ENCODE results near the gene CAMK2B.

Gene CAMK2B

DNA sequence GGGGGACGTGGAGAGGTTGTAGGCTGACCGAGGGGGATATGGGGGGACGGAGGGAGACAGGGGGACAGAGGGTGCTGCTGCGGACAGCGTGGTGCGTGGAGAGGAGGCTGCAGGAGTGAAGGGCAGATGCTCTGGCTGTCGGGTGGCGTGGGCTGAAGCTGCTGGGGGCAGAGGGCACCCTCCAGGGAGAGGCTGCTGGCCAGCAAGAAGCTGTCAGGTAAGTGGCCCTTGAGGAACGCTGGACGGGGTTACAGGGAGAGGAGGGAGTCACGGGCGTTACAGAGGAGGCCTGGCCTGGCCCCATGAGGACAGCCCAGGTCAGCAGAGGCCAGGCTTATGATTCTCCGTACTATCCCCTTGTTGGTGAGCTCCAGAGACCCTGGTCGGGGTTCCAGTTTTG lies 97.5 kb downstream of the CAMK2B start:
- no peak for DNase-seq

DNA sequence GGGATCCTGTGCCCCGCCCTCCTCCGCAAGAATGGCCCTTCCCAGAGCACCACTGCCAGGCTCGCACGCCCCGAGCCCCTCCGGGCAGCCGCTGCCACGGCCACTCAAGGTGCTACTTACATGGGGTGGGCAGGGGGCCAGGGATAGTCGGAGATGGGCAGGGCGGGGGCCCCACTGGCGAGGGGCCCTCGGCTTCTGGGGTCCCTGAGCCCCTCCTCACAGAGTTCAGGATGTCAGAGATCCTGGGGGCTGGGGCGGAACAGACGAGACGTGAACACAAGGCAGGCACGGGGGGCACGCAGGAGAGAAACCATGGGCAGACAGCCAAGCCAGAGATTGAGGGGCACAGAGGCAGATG lies 99.0 kb downstream of the CAMK2B start:
- no peak for DNase-seq

DNA sequence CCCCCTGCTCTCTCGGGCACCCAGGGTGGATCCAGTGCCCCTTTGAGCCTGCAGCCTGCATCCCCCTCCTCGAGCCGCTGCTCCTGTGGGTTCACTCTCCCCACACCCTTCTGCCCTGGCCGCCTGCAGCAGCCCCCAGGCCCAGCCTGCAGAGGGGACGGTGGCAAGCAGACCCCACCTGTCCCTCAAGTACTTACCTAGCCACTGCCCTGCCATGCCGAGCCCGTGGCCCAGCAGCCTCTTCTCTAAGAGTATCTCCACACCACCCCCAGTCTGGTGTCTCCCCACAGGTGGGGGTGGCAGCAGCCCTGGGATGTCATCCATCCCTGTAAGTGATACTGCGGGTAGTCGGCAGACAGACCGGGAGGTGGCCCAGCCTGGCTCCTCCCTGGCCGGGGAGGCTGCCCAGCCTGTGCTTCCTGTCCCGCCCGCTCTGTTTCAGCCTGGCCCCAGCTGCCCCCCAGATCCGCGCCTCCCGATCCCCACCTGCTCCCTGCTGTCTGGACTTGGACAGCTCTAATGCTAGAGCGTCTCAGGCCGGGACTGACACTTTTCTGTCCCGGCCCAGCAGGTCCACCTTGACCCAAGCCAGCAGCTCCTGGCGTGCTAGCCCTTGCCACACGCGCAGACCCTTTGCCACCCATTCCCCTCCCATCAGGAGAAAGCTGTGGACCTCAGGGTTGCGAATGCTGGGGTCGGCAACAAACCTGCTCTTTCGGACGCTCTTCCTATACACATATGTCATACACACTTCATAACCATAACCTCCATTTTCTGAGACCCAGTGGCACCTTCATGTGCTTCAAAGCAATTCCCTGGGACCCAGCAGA lies 99.6 kb downstream of the CAMK2B start:
- no peak for DNase-seq

DNA sequence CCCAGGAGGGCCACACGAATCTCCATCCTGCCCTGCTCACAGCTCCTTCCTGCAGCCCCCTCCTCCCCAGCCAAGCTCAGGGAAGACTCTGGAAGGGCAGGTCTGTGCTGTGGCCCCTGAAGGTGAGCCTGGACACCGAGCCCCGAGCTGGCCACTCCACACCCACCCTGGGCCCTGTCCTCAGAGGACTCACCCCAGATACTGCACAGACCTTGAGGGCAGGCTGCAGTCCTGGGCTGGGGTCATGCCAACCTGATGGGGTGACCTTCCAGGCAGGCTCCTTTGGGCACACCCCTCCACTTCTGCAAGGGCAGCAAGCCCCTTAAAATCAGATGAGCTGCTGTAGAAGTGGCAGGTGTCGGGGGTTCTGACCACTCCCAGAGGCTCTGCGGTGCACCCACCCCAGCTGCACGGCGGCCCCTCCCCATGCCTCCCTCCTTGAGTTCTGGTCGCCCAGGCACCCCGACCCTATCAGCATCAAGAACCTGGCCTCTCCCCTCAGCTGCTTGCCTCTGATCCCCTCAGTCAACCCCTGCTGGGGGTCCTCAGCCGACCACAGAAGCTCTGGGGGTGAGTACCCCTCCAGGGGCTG lies 100.3 kb downstream of the CAMK2B start:
- DNase-seq, result no peak

DNA sequence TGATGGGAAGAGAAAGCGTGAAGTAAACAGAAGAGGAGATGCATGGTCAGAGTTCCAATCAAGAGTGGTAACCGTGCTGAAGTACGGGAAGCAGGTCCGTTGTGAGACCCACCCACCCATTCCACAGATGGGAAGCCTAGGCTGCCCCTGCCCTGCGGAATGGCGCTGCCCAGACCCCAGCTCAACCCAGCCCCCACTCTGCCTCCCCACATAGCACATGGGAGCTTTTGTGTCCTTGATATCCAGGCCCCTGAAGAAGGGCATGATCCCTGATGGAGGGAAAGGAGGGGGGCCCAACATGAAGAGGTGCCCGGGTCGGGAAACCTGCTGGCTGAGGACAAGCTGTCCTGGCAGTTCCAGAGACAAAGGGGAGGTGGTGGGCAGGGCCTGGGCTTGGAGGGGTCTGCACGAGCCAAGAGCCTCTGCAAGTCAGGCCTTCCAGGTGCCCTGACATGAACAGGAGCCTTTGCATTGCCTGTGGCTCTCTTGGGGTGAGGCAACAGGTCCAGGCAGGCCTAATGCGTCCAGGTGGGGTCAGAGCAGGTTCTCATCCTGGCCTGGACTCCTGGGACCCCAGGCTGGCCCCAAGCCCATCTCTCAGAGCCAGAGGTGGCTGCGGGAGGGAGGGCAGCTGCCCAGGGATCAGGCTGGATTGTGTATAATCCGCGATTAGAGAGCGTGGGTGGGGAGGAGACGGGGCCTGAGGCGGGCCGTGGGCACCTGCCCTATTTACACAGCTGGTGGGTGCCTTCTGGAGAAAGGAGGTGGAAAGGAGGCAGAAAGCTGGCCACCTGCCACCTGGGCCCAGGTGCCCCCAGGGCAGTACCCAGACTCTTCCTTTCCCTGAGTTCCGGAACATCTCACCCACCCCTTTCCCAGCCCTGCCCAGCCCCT lies 101.1 kb downstream of the CAMK2B start:
- no peak for DNase-seq

DNA sequence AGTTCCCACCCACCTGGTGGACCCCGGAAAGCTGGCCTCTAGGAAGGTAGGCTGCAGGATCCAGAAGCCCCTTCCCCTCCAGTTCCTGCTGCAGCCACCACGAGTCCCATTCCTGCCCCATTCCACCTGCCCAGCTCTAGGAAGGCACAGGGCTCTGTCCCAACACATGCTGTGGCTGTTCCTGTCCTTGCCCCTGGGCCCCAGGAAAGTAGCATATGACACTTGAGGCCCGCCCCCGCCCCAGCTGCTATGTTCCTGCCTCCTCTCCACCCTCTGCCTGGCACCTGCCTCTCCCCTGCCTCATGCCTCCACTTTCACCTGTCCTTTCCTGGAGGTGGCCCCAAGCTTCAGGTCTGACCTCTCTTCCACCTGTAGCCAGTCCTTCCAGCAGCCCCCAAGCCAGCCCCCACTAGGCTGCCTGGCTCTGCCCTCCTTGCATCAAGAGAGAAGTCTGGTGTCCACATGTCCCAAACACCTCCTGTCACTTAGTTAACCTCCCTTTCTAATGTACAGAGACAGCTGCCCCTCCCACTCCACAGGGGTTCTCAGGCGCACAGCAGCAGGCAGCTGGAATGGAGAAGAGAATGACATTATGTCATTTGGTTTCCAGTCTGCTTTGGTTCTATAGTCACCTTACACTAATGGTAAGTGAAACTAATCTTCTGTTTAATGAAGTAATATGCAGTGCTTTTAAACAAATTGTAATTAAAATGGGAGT lies 101.9 kb downstream of the CAMK2B start:
- no peak for DNase-seq

DNA sequence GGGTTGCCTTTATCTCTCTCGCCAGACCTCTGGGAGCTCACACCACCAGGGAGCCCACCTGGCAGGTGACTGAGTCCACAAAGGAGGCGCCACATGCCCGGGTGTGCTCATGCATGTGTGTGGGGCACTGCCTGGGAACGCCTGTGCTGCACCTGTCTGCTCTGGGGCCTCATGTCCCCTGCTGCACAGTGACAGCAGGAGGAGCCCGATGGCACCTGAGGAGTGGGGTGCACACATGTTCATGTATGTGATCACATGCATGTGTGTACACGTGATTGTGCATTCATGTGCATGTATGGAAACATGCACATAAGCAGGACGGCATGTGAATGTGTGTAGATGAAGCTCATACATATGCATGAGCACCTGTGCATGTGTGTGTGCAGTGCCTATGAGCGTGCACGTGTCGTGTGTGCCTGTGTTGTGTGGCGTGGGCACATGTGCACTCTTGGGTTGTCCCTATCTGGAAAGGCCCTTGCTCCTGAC lies 102.6 kb downstream of the CAMK2B start:
- DNase-seq, result no peak

DNA sequence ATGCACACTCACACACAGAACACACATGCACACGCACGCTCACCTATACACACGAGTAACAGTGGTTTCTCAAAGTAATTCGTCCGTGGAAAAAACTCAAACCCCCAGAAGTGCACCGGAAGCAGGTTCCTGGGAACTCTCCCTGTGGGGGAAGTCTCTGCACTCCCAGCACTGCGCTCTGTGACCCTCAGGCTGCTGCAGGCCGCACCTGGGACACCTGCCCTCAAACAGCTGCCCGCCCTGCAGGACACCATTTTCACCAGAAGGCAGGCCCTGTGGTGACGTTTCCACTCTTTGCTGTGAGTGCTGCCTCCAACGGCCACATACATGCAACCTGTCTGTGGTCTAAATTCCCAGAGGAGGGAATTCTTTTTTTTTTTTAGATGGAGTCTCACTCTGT lies 103.3 kb downstream of the CAMK2B start:
- DNase-seq, result no peak

DNA sequence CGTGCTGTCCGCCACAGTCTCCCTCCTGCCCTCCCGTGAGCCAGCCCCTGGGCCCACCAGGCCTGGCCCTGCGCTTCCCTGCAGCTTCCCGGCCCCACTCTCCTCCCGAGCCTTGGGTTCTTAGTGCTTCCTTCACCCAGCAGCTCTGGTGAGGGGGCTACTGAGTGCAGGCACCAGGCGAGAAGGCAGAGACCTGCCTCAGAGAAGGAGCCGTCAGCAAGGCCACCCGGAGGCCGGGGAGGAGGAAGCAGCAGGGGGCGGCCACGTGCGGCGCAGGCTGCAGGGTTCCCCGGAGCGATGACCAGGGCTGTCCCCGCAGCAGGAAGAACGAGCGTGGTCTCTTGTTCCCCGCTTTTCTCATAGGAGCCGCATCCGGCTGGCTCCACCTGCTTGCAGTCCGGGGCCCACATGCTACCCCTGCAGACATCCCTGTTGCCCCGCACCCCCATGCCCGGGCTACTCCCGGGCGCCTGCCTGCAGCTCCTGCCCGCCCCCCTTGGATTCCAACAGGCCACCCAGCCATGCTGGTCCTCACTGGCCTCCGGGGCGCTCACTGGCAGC lies 104.1 kb downstream of the CAMK2B start:
- no peak for DNase-seq

DNA sequence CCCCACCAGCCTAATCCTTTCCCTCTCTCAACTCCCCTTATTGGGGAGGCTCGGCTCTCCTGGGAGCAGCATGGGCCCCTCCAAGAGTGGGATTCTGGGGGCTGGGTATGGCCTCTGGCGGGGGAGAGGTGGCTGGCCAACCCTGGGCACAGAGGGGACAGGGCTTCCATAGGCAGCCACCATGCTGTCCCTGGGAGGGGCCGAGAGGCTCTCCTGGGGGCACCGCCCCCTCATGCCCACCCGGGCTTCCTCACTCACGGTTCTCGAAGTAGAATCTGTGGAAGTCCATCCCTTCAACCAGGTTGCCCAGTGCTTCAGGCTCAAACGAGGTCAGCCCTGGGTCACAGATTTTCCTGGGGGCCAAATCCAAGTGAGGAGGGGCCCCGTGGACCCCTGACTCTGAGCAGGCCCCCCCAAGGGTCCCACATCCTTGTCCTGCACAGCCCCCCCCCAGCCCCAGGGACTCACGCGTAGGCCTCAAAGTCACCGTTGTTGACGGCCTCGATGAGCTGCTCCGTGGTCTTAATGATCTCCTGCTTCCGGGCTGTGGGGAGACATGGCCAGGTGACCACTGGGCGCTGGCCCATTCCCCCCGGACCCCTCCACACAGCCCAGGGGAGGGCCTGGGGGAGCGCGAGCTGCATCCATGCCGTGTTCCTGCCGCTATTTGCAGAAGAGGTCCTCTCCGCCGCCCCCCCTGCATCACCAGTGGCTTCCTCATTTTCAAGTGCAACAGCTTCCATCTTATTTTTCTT lies 104.9 kb downstream of the CAMK2B start:
- no peak for DNase-seq

DNA sequence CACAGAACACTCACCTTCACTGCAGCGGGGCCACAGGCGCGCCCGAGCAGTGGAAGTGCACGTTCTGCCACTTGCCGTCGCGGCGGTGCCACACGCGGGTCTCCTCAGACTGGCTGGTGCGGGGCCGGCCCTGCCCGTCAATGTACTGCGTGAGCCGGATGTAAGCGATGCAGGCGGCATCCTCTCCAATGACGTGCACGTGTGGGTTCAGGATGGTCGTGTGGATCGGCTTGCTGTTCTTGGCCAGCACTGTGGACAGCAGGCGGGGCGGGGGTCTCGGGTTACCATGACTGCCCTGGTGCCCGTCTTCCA lies 105.4 kb downstream of the CAMK2B start:
- DNase-seq, result no peak

DNA sequence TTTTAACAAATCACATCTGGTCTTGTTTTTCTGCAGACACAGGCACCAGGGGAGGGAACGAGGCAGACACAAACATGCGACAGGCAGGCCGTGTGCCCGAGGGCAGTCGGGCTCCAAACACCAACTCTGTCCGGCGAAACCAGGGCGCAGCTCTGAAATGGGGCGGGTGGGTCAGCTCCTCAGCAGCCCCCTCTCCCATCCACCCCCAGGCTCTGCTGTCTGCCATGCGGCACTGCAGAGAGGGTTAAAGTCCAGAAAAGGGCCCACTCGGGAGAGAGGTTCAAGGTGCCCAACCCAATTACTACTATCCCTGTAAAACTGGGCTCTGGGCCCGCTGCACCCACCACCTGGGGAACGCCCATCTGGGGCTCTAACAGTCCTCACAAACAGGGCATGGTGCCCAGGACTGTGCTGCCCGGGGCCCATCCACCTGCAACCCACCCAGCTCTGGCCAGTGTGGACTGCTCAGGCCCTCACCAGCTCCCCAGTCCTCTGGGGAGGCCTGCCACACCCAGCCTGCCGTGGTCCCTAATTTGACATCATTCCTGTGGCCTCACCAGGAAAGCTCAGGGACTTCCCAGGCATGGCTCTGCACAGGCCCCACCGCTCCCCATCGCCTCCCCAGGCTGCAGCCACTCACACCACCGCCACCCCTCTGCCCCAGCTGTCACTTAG lies 105.9 kb downstream of the CAMK2B start:
- no peak for DNase-seq

DNA sequence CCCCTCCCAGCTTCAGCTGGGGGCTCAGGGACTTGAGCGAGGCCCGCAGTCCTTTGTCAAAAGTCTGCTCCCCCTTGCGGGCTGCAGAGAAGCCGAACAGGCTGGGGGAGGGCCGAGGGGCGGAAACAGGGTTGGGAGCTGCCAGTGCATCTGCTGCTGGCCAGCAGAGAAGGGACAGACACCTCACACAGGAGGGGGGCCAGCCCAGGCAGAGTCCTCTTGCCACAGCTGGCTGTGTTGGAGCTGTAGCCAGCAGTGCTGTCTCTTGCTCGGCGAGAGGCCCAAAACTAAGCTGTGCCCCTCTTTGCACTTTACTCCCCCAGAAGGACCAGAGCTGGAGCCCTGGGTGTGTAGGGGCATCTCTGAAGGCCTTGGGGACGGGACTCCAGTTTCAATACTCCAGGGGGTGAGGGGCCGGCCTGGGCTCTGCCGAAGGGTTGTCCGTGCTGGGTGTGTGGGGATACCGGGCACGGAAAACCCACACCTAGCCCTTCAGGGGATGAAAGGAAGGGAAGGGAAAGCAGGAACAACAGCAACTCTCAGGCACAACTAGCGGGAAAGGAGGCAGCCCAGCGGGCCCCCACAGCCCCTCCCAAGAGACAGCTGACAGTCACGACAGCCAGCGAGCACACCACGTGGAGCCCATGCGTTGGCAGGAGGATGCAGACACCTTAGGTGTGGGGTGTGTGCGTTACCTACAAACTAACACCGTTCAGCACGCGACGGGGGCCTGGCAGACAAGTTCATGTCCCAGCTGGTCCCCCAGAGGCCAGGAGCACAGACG lies 106.8 kb downstream of the CAMK2B start:
- no peak for DNase-seq

DNA sequence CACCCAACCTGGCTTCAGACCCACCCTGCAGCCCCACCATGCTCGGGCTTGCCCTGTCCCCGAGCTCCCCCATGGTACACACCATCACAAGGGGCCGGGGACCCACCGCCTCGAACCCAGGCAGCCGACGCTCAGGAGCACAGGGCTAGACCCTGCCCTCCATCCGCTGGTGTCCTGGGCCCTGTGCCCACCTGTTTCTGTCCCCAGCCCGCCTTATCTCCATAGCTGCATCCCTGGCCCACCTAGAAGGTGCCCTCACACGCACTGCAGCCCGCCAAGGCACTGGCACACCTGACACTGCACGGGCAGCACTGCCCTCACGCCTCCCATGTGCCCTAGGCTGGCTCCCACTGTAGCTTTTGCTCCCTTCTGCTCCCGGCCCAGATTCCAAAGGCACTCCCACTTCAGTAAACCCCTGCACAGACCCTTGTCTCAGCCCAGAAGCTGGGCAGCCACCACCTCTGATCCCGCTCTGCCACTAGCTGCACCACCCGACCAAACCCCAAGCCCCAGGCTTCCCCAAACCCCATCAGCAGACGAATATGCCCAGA lies 107.5 kb downstream of the CAMK2B start:
- DNase-seq, result no peak

DNA sequence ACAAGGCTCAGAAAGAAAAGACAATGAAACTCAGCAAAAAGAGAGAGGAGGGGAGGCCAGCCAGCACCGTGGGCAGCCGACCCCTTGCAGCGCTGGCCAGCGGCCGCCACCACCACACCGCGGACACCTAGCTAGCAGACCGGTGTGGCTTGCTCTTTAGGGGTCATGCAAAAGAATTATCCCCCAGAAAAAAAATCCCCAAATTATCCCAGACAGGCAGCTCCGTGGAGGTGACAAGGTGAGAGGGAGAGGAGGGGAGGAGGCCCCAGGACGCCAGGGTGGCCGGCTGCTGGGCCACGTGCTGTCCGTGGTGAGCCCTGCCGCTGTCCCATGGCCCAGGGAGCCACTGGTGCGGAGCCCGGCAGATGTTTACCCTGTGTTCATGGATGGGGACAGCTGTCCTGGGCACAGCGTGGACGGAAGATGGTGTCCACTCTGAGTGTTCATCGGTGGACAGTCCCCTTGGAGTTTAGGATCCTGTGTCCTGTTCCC lies 108.1 kb downstream of the CAMK2B start:
- DNase-seq, result no peak

DNA sequence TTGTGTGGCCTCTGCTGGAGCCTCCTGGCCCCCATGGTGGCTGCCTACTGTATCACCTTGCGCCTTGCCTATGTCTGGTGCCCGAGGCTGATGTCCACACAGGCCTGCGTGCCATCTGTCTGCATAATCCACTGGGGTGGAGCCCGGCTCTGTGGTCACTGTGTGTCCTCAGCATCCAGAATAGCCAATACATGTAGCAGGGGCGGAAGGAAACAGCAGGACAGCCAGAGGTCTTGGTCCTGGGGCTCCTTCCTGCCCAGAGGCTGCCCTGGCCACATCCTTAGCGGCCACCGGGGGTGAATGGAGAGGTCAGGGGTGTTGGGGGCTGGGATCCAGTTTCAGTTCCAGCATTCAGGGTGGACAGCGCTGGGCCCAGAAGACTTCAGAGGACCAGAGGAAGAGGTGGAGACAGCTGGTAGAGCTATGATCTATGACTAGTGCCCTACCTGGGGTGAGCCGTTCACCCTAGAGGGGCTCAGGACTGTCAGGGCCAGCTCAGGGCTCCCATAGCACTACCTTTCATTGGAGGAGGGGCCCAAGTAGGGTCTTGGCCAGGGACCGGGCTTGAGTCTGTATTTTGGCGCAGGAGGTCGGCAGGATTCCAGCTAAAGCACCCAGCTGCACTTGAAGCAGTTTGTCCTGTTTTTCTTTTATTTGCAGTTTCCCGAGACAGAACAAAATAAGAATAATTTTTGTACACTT lies 108.7 kb downstream of the CAMK2B start:
- no peak for DNase-seq

DNA sequence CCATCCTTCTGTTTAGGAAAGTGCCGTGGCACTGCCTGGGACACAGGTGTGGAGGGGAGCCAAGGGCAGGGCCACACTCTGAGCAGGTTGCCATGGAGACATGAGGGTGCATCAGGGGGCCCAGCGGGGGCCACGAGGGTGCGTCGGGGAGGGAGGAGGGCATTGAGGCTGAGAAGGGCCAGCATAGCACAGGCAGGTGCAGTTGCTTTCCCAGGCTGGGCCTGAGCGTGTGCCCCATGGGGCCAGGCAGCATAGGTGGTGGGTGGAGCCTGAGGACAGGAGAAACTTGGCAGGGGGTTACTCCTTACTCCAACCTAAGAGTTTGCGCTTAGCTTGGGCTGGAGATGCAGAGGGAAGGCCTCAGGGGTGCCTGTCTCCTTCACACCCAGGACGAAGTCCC lies 109.4 kb downstream of the CAMK2B start:
- DNase-seq, result no peak

DNA sequence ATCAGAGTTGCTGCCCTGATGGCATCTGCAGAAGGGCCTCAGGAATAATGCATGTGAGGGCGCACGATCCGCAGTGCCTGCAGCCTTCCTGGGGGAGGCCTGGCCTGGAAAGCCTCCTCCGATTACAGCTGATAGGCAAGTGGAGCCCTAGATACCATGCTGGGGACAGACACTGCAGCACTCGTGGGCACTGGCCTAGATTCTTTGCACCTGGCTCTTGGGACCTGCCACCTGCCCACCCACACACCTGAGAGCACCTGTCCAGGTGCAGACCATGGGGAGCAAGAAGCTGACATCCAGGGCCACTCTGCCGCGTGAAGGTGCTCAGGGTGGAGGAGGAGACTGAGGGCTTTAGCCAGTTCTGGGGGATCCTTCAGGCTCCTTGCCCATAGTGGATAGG lies 109.9 kb downstream of the CAMK2B start:
- DNase-seq, result no peak

DNA sequence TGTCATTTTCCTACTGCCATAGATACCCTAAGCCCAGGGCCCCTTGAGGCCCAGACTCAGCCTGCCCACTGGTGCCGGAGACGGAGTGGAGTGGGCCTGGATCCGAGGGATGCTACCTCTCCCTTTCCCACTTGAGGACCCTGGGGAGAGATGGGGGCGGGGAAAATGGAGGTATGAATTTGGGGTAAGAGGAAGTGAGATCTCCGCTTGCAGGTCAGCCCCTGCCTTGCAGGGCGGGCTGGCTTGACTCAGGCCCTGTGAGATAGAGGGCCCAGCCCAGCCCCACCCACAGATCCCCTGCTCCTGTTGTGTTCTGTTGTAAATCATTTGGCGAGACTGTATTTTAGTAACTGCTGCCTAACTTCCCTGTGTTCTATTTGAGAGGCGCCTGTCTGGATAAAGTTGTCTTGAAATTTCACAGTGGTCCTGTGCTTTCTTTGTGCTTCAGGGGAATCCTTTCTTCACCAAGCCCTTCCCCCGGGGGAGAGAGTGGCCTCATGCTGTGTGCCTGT lies 111.5 kb downstream of the CAMK2B start:
- DNase-seq, result no peak

Measured in suppressor macrophage treated with lipopolysaccharide for 1 hour (primary cell).